ENCODE measurements around the gene CIB4. TPM values are rescaled to one million over a fixed set of nuclear protein-coding genes. Genes with fewer than 3 reads are reported as not detected.
A peak's percentile ranks its signal among the peaks of the same experiment; 100 is the strongest.

Gene CIB4
- total RNA-seq, 1 donor from 2014 or later = not detected

- Mint-ChIP-seq H3K27ac (ENCODE audit: unreplicated experiment) (no peak overlapping the region), H3K27me3 (ENCODE audit: low read depth) (peaks cover 18% of the 10 kb centered on the region), H3K4me1 (peaks cover 4% of the 10 kb centered on the region), H3K36me3 (ENCODE audit: low read depth) (no peaks in the 10 kb centered on the region), H3K4me3 (no peak overlapping the region), H3K9me3 (no peaks in the 10 kb centered on the region)
- no peak for TF ChIP-seq CTCF (conservative IDR thresholded peaks at IDR 0.05)
- no peak for DNase-seq (ENCODE audit: low read depth, low spot score)
Observed at GRCh38 chr2:26579025-26579722, 62.0 kb downstream of the CIB4 start.

- Mint-ChIP-seq H3K36me3 (ENCODE audit: low read depth) (no peaks in the 10 kb centered on the region), H3K4me3 (no peak overlapping the region), H3K4me1 (peaks cover 4% of the 10 kb centered on the region), H3K27me3 (ENCODE audit: low read depth) (peaks cover 18% of the 10 kb centered on the region), H3K27ac (ENCODE audit: unreplicated experiment) (no peak overlapping the region), H3K9me3 (no peaks in the 10 kb centered on the region)
- no peak for TF ChIP-seq CTCF (conservative IDR thresholded peaks at IDR 0.05)
- no peak for DNase-seq (ENCODE audit: low read depth, low spot score)
Observed at GRCh38 chr2:26578581-26578980, 62.6 kb downstream of the CIB4 start.

- H3K4me3 Mint-ChIP-seq = no peak overlapping the region
- peaks cover 18% of the 10 kb centered on the region for H3K27me3 Mint-ChIP-seq (ENCODE audit: low read depth)
- no peak for DNase-seq (ENCODE audit: low read depth, low spot score)
- no peak overlapping the region for H3K27ac Mint-ChIP-seq (ENCODE audit: unreplicated experiment)
- peaks cover 4% of the 10 kb centered on the region for H3K4me1 Mint-ChIP-seq
- H3K9me3 Mint-ChIP-seq = no peaks in the 10 kb centered on the region
- H3K36me3 Mint-ChIP-seq (ENCODE audit: low read depth) = no peaks in the 10 kb centered on the region
- TF ChIP-seq CTCF (conservative IDR thresholded peaks at IDR 0.05) = peak; percentile 3
Observed at GRCh38 chr2:26578113-26578458, 63.1 kb downstream of the CIB4 start.

GRCh38 chr2:26577442-26578112, 63.6 kb downstream of the CIB4 start:
- no peaks in the 10 kb centered on the region for H3K9me3 Mint-ChIP-seq
- no peak overlapping the region for H3K27ac Mint-ChIP-seq (ENCODE audit: unreplicated experiment)
- H3K36me3 Mint-ChIP-seq (ENCODE audit: low read depth) = no peaks in the 10 kb centered on the region
- H3K27me3 Mint-ChIP-seq (ENCODE audit: low read depth) = peaks cover 18% of the 10 kb centered on the region
- H3K4me3 Mint-ChIP-seq = no peak overlapping the region
- TF ChIP-seq CTCF (conservative IDR thresholded peaks at IDR 0.05) = peak; percentile 96
- DNase-seq (ENCODE audit: low read depth, low spot score) = peak; percentile 76
- H3K4me1 Mint-ChIP-seq = peaks cover 4% of the 10 kb centered on the region

- DNase-seq (ENCODE audit: low read depth, low spot score) = no peak
- peaks cover 4% of the 10 kb centered on the region for H3K4me1 Mint-ChIP-seq
- H3K36me3 Mint-ChIP-seq (ENCODE audit: low read depth) = no peaks in the 10 kb centered on the region
- no peaks in the 10 kb centered on the region for H3K9me3 Mint-ChIP-seq
- no peak overlapping the region for H3K4me3 Mint-ChIP-seq
- H3K27ac Mint-ChIP-seq (ENCODE audit: unreplicated experiment) = no peak overlapping the region
- H3K27me3 Mint-ChIP-seq (ENCODE audit: low read depth) = peaks cover 23% of the 10 kb centered on the region
- TF ChIP-seq CTCF (conservative IDR thresholded peaks at IDR 0.05) = no peak
Observed at GRCh38 chr2:26576565-26577441, 64.4 kb downstream of the CIB4 start.

All from neural crest cell (in vitro differentiated cells).